ENCODE results near the gene MAN2A2. TPM values are rescaled to one million over a fixed set of nuclear protein-coding genes. Genes with fewer than 3 reads are reported as not detected.
A peak's percentile ranks its signal among the peaks of the same experiment; 100 is the strongest.

The MAN2A2 gene
- polyA plus RNA-seq, 3 donors, result 6.6 to 318 (median 7.3) TPM

DNA sequence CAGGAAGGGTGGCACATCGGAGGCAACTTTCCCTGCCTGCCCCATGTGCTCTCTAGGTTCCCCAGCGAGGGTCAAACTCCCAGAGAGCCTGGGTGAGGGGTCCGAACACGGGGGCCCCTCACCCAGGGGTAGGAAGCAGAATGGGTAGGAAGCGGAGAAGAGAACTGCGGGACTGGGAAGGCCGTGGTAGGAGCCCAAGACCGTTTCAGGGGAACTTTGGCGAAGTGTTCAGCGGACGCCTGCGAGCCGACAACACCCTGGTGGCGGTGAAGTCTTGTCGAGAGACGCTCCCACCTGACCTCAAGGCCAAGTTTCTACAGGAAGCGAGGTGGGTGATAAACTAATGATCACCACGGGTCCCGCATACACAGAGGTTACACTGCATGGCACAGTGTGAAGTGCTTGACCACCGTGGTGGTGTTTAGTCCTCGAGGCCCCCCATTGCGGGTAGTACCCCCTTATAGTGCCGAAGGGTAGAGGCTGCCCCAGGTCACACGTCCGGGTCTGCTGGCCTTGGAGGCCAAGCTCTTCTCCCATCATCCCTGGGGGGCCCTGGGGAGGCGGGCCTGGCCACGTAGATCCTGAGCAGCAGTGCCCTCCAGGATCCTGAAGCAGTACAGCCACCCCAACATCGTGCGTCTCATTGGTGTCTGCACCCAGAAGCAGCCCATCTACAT lies 10.5 kb upstream of the MAN2A2 start:
- Histone ChIP-seq H3K9me3 (replicated peaks in 1 of 2; ENCODE audit: control insufficient read depth in 1 of 2, insufficient read depth in 1 of 2, low read length in 2 of 2) (no peaks in the 10 kb centered on the region), H3K79me2 (ENCODE audit: insufficient read depth, low read length) (peaks cover 60% of the 10 kb centered on the region), H3K4me2 (replicated peaks; ENCODE audit: extremely low read depth, low read length, poor library complexity, severe bottlenecking) (no peak overlapping the region), H3K4me3 (replicated peaks in 1 of 3; ENCODE audit: low read depth in 2 of 3, low read length in 3 of 3) (no peak overlapping the region), H3K9ac (ENCODE audit: insufficient read depth, low read length, poor library complexity, severe bottlenecking) (no peak overlapping the region), H3K36me3 (replicated peaks in 1 of 2; ENCODE audit: control insufficient read depth in 1 of 2, insufficient read depth in 2 of 2, low read length in 2 of 2) (peaks cover 83 to 85% of the 10 kb centered on the region in 2 donors), H3K27me3 (ENCODE audit: control insufficient read depth in 2 of 2, insufficient read depth in 2 of 2, low read length in 2 of 2) (no peaks in the 10 kb centered on the region), H2AFZ (ENCODE audit: insufficient read depth, low read depth, low read length, poor library complexity, severe bottlenecking) (no peak overlapping the region), H3K27ac (ENCODE audit: low read depth in 1 of 2, low read length in 2 of 2) (peak overlapping the region in 1 of 2 donors; percentile 22), H4K20me1 (ENCODE audit: insufficient read depth, low read length) (peaks cover 96% of the 10 kb centered on the region), H3K4me1 (ENCODE audit: control insufficient read depth in 1 of 2, insufficient read depth in 2 of 2, low read length in 2 of 2) (peaks cover 33 to 44% of the 10 kb centered on the region in 2 donors)
- intact Hi-C loops (cut with micrococcal nuclease), result no loop called here
- TF ChIP-seq, protein P1, sequence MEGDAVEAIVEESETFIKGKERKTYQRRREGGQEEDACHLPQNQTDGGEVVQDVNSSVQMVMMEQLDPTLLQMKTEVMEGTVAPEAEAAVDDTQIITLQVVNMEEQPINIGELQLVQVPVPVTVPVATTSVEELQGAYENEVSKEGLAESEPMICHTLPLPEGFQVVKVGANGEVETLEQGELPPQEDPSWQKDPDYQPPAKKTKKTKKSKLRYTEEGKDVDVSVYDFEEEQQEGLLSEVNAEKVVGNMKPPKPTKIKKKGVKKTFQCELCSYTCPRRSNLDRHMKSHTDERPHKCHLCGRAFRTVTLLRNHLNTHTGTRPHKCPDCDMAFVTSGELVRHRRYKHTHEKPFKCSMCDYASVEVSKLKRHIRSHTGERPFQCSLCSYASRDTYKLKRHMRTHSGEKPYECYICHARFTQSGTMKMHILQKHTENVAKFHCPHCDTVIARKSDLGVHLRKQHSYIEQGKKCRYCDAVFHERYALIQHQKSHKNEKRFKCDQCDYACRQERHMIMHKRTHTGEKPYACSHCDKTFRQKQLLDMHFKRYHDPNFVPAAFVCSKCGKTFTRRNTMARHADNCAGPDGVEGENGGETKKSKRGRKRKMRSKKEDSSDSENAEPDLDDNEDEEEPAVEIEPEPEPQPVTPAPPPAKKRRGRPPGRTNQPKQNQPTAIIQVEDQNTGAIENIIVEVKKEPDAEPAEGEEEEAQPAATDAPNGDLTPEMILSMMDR (IDR thresholded peaks at IDR 0.05), result no peak
- Mint-ChIP-seq H3K27ac (peak overlapping the region in 5 of 7 donors; percentile 46 to 89 (median 69)), H3K36me3 (peaks cover 62 to 88% of the 10 kb centered on the region in 2 donors), H3K4me1 (peaks cover 34% of the 10 kb centered on the region), H3K27me3 (ENCODE audit: low read depth in 3 of 3) (peaks cover 0 to 2% (median 0%) of the 10 kb centered on the region in 3 donors), H3K9me3 (no peaks in the 10 kb centered on the region), H3K4me3 (no peak overlapping the region)
- no peak for DNase-seq
- 97% methylated on average over 20 of the region's 29 CpGs for WGBS (ENCODE audit: insufficient coverage)

DNA sequence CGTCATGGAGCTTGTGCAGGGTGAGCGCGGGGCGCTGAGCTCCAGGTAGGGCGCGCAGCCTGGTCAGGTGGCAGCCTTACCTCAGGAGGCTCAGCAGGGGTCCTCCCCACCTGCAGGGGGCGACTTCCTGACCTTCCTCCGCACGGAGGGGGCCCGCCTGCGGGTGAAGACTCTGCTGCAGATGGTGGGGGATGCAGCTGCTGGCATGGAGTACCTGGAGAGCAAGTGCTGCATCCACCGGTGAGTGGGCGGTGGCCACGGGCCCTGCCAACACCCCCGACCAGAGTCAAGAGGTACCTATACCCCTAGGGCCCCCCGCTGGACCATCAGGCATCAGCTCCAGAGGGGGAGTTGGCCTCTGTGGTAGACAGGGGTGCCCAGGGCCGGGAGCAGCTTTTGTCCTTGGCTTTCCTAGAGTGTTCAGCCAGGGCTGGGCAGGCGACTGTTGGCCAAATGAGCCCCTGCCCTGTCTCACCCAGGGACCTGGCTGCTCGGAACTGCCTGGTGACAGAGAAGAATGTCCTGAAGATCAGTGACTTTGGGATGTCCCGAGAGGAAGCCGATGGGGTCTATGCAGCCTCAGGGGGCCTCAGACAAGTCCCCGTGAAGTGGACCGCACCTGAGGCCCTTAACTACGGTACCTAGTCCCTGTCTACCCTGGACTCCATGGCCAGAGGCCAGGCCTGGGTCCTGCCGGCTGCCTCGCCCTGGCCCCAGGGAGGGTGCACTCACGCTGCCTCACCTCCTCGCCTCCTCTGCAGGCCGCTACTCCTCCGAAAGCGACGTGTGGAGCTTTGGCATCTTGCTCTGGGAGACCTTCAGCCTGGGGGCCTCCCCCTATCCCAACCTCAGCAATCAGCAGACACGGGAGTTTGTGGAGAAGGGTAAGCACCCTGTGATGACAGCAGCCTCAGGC lies 9.7 kb upstream of the MAN2A2 start:
- peaks cover 35 to 42% of the 10 kb centered on the region in 2 donors for H3K4me1 ChIP-seq (ENCODE audit: control insufficient read depth in 1 of 2, insufficient read depth in 2 of 2, low read length in 2 of 2)
- 96% methylated on average over 26 of the region's 33 CpGs for WGBS (ENCODE audit: insufficient coverage)
- H2AFZ ChIP-seq (ENCODE audit: insufficient read depth, low read depth, low read length, poor library complexity, severe bottlenecking), result no peak overlapping the region
- Mint-ChIP-seq H3K4me3 (no peak overlapping the region), H3K4me1 (peaks cover 32% of the 10 kb centered on the region), H3K27ac (peak overlapping the region in 5 of 7 donors; percentile 35 to 73 (median 54)), H3K36me3 (peaks cover 56 to 80% of the 10 kb centered on the region in 2 donors), H3K9me3 (no peaks in the 10 kb centered on the region), H3K27me3 (ENCODE audit: low read depth in 3 of 3) (peaks cover 0 to 2% (median 0%) of the 10 kb centered on the region in 3 donors)
- peaks cover 75 to 77% of the 10 kb centered on the region in 2 donors for H3K36me3 ChIP-seq (replicated peaks in 1 of 2; ENCODE audit: control insufficient read depth in 1 of 2, insufficient read depth in 2 of 2, low read length in 2 of 2)
- H3K4me3 ChIP-seq (replicated peaks in 1 of 3; ENCODE audit: low read depth in 2 of 3, low read length in 3 of 3), result no peak overlapping the region
- peaks cover 94% of the 10 kb centered on the region for H4K20me1 ChIP-seq (ENCODE audit: insufficient read depth, low read length)
- no peaks in the 10 kb centered on the region for H3K9me3 ChIP-seq (replicated peaks in 1 of 2; ENCODE audit: control insufficient read depth in 1 of 2, insufficient read depth in 1 of 2, low read length in 2 of 2)
- TF ChIP-seq, protein P1 (IDR thresholded peaks at IDR 0.05), result no peak
- DNase-seq, result no peak
- no peak overlapping the region for H3K4me2 ChIP-seq (replicated peaks; ENCODE audit: extremely low read depth, low read length, poor library complexity, severe bottlenecking)
- H3K27ac ChIP-seq (ENCODE audit: low read depth in 1 of 2, low read length in 2 of 2), result peak overlapping the region in 1 of 2 donors; percentile 20
- intact Hi-C loops (cut with micrococcal nuclease), result no loop called here
- no peak overlapping the region for H3K9ac ChIP-seq (ENCODE audit: insufficient read depth, low read length, poor library complexity, severe bottlenecking)
- peaks cover 52% of the 10 kb centered on the region for H3K79me2 ChIP-seq (ENCODE audit: insufficient read depth, low read length)
- no peaks in the 10 kb centered on the region for H3K27me3 ChIP-seq (ENCODE audit: control insufficient read depth in 2 of 2, insufficient read depth in 2 of 2, low read length in 2 of 2)
